ENCODE results near the gene ZNF787.

ZNF787 gene

GRCh38 chr19:56137405-56137804 is 16.3 kb upstream of the ZNF787 start:
- Histone ChIP-seq H3K27ac (replicated peaks) (peak overlapping the region; percentile 16; the same call in 1 of the 2 replicates), H3K4me3 (replicated peaks; ENCODE audit: insufficient read depth, low read length) (no peak overlapping the region), H3K27me3 (ENCODE audit: insufficient read depth, poor library complexity, severe bottlenecking) (no peaks in the 10 kb centered on the region)
- TF ChIP-seq SPI1 (IDR thresholded peaks at IDR 0.05; ENCODE audit: borderline replicate concordance, low read depth) = no peak
- TF ChIP-seq CTCF (IDR thresholded peaks at IDR 0.05; ENCODE audit: insufficient read depth, low read length) = no peak
- no peak for TF ChIP-seq GABPA (IDR thresholded peaks at IDR 0.05; ENCODE audit: low read depth)
- no peak for TF ChIP-seq REST (IDR thresholded peaks at IDR 0.05; ENCODE audit: insufficient replicate concordance, low read depth)
- no peak for TF ChIP-seq POLR2AphosphoS5 (IDR thresholded peaks at IDR 0.05; ENCODE audit: low read depth)
- DNase-seq (ENCODE audit: low read depth in 1 of 2, low spot score in 1 of 2) = no peak

- no peaks in the 10 kb centered on the region for H3K27me3 ChIP-seq (ENCODE audit: insufficient read depth, poor library complexity, severe bottlenecking)
- no peak for DNase-seq (ENCODE audit: low read depth in 1 of 2, low spot score in 1 of 2)
- H3K4me3 ChIP-seq (replicated peaks; ENCODE audit: insufficient read depth, low read length) = no peak overlapping the region
- no peak for TF ChIP-seq CTCF (IDR thresholded peaks at IDR 0.05; ENCODE audit: insufficient read depth, low read length)
- H3K27ac ChIP-seq (replicated peaks) = no peak overlapping the region
Observed at GRCh38 chr19:56136362-56136761, 15.3 kb upstream of the ZNF787 start.

- Histone ChIP-seq H3K27ac (replicated peaks) (no peak overlapping the region), H3K4me3 (replicated peaks; ENCODE audit: insufficient read depth, low read length) (no peak overlapping the region), H3K27me3 (ENCODE audit: insufficient read depth, poor library complexity, severe bottlenecking) (no peaks in the 10 kb centered on the region)
- TF ChIP-seq POLR2AphosphoS5 (IDR thresholded peaks at IDR 0.05; ENCODE audit: low read depth) (no peak), SPI1 (IDR thresholded peaks at IDR 0.05; ENCODE audit: borderline replicate concordance, low read depth) (no peak), REST (IDR thresholded peaks at IDR 0.05; ENCODE audit: insufficient replicate concordance, low read depth) (no peak)
- DNase-seq (ENCODE audit: low read depth in 1 of 2, low spot score in 1 of 2) = no peak
Observed at GRCh38 chr19:56134654-56134921, 13.5 kb upstream of the ZNF787 start.

- Histone ChIP-seq H3K27ac (replicated peaks) (no peak overlapping the region), H3K27me3 (ENCODE audit: insufficient read depth, poor library complexity, severe bottlenecking) (no peaks in the 10 kb centered on the region), H3K4me3 (replicated peaks; ENCODE audit: insufficient read depth, low read length) (no peak overlapping the region)
- no peak for TF ChIP-seq SPI1 (IDR thresholded peaks at IDR 0.05; ENCODE audit: borderline replicate concordance, low read depth)
- no peak for TF ChIP-seq POLR2AphosphoS5 (IDR thresholded peaks at IDR 0.05; ENCODE audit: low read depth)
- TF ChIP-seq CTCF (IDR thresholded peaks at IDR 0.05; ENCODE audit: insufficient read depth, low read length) = no peak
- no peak for TF ChIP-seq REST (IDR thresholded peaks at IDR 0.05; ENCODE audit: insufficient replicate concordance, low read depth)
- no peak for TF ChIP-seq GABPA (IDR thresholded peaks at IDR 0.05; ENCODE audit: low read depth)
- no peak for DNase-seq (ENCODE audit: low read depth in 1 of 2, low spot score in 1 of 2)
Observed at GRCh38 chr19:56133858-56134653, 13.0 kb upstream of the ZNF787 start.
